Measurements from ENCODE around the gene MED16.

Gene MED16

DNA sequence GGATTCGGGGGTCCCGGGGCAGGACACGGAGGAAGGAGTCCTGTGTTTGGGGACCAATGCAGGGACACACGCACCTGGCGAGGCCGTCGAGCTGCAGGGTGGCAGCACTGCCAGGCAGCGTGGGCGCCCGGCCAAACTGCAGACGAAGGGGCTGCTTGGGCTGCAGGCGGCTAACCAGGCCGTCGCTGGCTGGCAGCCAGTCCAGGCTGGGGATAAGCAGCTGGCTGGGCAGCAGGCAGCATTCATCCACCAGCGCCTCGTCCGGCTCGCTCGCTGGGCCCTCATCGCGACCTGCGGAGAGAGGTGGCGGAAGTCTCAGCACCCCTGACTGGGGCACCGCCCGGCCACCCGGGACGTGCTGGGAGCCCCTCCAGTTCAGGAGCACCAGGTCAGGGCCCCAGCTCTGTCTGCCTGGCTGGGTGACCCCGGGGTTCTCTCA is 22.0 kb downstream of the MED16 start:
- Histone ChIP-seq H2AFZ (ENCODE audit: low read depth, low read length, severe bottlenecking) (no peak overlapping the region), H3K27me3 (ENCODE audit: low read length) (no peaks in the 10 kb centered on the region), H3K4me3 (ENCODE audit: insufficient read depth, low read length, poor library complexity, severe bottlenecking) (no peak overlapping the region), H4K20me1 (ENCODE audit: low read depth, low read length) (no peaks in the 10 kb centered on the region), H3K4me2 (ENCODE audit: low read depth, low read length, poor library complexity, severe bottlenecking) (no peak overlapping the region), H3K9me3 (ENCODE audit: insufficient read depth, low read length) (no peaks in the 10 kb centered on the region), H3K36me3 (ENCODE audit: low read length) (no peaks in the 10 kb centered on the region), H3K27ac (ENCODE audit: low read depth, low read length) (no peak overlapping the region), H3F3A (ENCODE audit: insufficient read depth) (no peaks in the 10 kb centered on the region), H3K9ac (ENCODE audit: low read length) (no peak overlapping the region), H3K79me2 (ENCODE audit: insufficient read depth, low read length) (no peaks in the 10 kb centered on the region), H3K9me2 (replicated peaks; ENCODE audit: insufficient read depth, low read length) (no peaks in the 10 kb centered on the region)
- TF ChIP-seq, protein P1, sequence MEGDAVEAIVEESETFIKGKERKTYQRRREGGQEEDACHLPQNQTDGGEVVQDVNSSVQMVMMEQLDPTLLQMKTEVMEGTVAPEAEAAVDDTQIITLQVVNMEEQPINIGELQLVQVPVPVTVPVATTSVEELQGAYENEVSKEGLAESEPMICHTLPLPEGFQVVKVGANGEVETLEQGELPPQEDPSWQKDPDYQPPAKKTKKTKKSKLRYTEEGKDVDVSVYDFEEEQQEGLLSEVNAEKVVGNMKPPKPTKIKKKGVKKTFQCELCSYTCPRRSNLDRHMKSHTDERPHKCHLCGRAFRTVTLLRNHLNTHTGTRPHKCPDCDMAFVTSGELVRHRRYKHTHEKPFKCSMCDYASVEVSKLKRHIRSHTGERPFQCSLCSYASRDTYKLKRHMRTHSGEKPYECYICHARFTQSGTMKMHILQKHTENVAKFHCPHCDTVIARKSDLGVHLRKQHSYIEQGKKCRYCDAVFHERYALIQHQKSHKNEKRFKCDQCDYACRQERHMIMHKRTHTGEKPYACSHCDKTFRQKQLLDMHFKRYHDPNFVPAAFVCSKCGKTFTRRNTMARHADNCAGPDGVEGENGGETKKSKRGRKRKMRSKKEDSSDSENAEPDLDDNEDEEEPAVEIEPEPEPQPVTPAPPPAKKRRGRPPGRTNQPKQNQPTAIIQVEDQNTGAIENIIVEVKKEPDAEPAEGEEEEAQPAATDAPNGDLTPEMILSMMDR (IDR thresholded peaks at IDR 0.05; ENCODE audit: insufficient read depth, low read length, poor library complexity, severe bottlenecking): no peak
- TF ChIP-seq EZH2phosphoT487 (conservative IDR thresholded peaks at IDR 0.05; ENCODE audit: low read length): no peak

DNA sequence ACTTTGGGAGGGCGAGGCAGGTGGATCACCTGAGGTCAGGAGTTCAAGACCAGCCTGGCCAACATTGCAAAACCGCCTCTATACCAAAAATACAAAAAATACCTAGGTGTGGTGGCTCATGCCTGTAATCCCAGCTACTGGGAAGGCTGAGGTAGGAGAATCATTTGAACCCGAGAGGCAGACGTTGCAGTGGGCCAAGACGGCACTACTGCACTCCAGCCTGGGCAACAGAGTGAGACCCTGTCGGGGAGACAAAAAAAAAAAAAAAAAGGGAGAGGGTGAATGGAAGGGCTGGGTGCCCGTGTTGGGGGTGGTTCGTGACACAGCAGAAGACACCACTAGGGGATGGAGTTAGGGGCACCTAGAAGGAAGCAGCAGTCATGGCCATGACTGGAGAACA is 22.7 kb downstream of the MED16 start:
- Histone ChIP-seq H3K79me2 (ENCODE audit: insufficient read depth, low read length) (no peaks in the 10 kb centered on the region), H3K4me3 (ENCODE audit: insufficient read depth, low read length, poor library complexity, severe bottlenecking) (no peak overlapping the region), H3K36me3 (ENCODE audit: low read length) (no peaks in the 10 kb centered on the region), H3K27me3 (ENCODE audit: low read length) (no peaks in the 10 kb centered on the region), H4K20me1 (ENCODE audit: low read depth, low read length) (no peaks in the 10 kb centered on the region), H3K9me3 (ENCODE audit: insufficient read depth, low read length) (no peaks in the 10 kb centered on the region), H3K4me2 (ENCODE audit: low read depth, low read length, poor library complexity, severe bottlenecking) (no peak overlapping the region), H3F3A (ENCODE audit: insufficient read depth) (no peaks in the 10 kb centered on the region), H3K27ac (ENCODE audit: low read depth, low read length) (no peak overlapping the region), H3K9ac (ENCODE audit: low read length) (no peak overlapping the region), H2AFZ (ENCODE audit: low read depth, low read length, severe bottlenecking) (no peak overlapping the region), H3K9me2 (replicated peaks; ENCODE audit: insufficient read depth, low read length) (no peaks in the 10 kb centered on the region)
- TF ChIP-seq EZH2phosphoT487 (conservative IDR thresholded peaks at IDR 0.05; ENCODE audit: low read length): no peak
- TF ChIP-seq, protein P1 (IDR thresholded peaks at IDR 0.05; ENCODE audit: insufficient read depth, low read length, poor library complexity, severe bottlenecking): no peak

DNA sequence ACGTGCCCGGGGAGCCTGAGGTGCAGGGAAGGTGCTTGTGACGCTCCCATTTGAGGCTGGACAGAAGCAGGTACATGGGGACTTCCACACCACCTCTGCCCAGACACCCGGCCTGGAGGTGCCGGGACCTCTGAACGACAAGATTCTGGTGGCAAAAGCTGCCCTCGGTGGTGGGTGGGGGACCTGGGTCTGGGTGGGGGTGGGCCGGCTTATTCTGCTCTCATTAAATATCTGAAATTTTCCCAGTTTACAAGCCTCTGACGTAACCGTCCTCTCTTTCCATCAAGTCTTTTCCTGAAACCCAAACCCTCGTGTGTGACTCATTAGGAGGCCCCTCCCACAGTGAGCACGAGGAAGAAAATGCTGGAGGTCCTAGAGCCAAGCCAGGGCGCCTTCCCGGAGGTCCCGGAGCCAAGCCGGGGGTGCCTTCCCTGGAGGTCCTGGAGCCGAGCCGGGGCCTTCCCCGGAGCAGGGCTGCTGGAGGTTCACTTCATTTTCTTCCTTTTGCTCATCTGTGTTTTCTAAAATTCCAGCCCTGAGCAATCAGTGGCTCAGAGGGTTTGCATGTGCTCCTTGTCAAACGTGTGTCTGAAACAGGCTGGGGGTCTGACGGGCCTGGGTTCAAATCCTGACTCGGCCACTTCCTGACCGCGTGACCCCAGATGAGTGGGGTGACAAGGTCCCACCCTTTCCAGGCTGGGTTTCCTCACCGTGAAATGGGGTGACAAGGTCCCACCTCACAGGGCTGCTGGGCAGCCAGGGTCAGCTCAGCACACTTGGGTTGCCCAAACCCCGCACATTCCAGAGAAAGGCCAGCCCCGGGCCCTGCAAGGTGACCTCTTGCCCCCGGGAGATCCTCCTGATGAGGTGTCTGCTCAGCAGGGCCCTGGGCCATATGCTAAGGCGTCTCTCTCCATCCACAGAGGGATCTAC is 23.5 kb downstream of the MED16 start:
- no peak for TF ChIP-seq EZH2phosphoT487 (conservative IDR thresholded peaks at IDR 0.05; ENCODE audit: low read length)
- TF ChIP-seq, protein P1 (IDR thresholded peaks at IDR 0.05; ENCODE audit: insufficient read depth, low read length, poor library complexity, severe bottlenecking): no peak
- no peak overlapping the region for H2AFZ ChIP-seq (ENCODE audit: low read depth, low read length, severe bottlenecking)
- H3K27me3 ChIP-seq (ENCODE audit: low read length): no peaks in the 10 kb centered on the region
- no peak overlapping the region for H3K4me2 ChIP-seq (ENCODE audit: low read depth, low read length, poor library complexity, severe bottlenecking)
- no peak overlapping the region for H3K27ac ChIP-seq (ENCODE audit: low read depth, low read length)
- no peaks in the 10 kb centered on the region for H3K36me3 ChIP-seq (ENCODE audit: low read length)
- no peak overlapping the region for H3K4me3 ChIP-seq (ENCODE audit: insufficient read depth, low read length, poor library complexity, severe bottlenecking)
- H3K9ac ChIP-seq (ENCODE audit: low read length): no peak overlapping the region
- no peaks in the 10 kb centered on the region for H3K9me3 ChIP-seq (ENCODE audit: insufficient read depth, low read length)
- no peaks in the 10 kb centered on the region for H3F3A ChIP-seq (ENCODE audit: insufficient read depth)
- no peaks in the 10 kb centered on the region for H3K9me2 ChIP-seq (replicated peaks; ENCODE audit: insufficient read depth, low read length)
- no peaks in the 10 kb centered on the region for H3K79me2 ChIP-seq (ENCODE audit: insufficient read depth, low read length)
- H4K20me1 ChIP-seq (ENCODE audit: low read depth, low read length): no peaks in the 10 kb centered on the region
